ENCODE measurements around the gene ZNF85. TPM values are rescaled to one million over a fixed set of nuclear protein-coding genes. Genes with fewer than 3 reads are reported as not detected.
A peak's percentile ranks its signal among the peaks of the same experiment; 100 is the strongest.
"Not testable (repeated sequence)": the region's sequence is repeated elsewhere in the genome, so short reads cannot be mapped to it uniquely, and the experiment has no call there.

Gene ZNF85
- 8.7 TPM for polyA plus RNA-seq (ENCODE audit: insufficient read length)

DNA sequence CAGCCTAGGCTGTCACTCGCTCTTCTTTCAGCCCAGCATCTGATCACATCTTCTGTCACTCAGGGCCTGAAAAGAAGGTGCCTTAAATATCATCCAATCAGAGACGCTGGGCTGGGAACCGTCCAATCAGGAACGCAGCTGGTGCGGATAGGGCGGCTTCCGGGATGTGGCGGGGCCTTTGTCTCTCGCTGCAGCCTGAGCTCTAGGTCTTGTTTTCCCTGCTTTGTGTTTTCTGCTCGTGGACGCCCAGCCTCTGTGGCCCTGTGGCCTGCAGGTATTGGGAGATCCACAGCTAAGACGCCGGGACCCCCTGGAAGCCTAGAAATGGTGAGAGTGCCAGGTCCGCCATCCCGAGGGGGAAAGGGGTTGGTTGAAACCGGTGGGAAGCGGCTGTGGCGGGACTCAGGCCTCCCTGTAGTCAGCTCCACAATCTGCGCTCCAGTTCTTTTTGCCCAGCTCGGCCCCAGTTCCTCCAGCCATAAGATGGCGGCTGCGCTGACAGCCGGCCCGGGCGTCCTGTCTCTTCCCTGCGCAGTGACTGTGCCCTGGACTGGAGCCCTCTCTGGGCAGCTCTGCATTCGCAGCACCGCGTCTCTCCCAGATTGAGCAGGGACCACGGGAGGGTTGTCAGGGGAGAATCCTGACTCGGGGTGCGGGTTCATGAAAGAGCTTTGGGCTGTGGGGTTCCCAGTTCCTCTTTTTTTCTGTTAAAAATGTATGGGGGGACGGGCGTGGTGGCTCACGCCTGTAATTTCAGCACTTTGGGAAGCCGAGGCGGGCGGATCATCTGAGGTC lies at the start of gene ZNF85:
Gene ZNF85, plus strand, starts transcription at position 175 of the 795 bp plus-strand sequence. Its CDS starts 150 bp downstream, at position 325.
- peak; percentile 93 for DNase-seq

- DNase-seq = no peak
Measured at GRCh38 chr19:20879501-20879900, 43.5 kb upstream of the ZNF85 start.

GRCh38 chr19:20912973-20913372 lies 10.1 kb upstream of the ZNF85 start:
- no peak for DNase-seq

- no peak for DNase-seq
Measured at GRCh38 chr19:20925481-20925880, 2.4 kb downstream of the ZNF85 start.

DNA sequence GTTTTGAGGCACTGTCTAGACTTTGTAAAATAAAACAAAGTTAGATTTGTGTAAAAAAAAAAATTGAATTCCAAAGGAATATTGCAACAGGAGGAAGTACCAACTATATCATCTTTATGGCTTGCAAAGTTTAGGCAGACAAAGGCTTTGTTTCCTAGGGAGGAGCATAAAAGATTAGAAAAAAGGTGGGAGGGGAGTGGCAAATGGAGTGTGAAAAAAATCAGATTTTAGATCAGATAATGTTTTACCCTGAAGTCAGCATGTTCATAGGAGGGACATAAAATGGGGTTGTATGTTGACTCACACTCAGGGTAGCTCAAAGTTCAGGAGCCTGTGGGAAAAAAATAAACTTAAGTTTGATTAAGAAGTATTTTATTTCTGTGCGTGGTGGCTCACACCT lies 3.7 kb downstream of the ZNF85 start:
- no peak for DNase-seq

DNA sequence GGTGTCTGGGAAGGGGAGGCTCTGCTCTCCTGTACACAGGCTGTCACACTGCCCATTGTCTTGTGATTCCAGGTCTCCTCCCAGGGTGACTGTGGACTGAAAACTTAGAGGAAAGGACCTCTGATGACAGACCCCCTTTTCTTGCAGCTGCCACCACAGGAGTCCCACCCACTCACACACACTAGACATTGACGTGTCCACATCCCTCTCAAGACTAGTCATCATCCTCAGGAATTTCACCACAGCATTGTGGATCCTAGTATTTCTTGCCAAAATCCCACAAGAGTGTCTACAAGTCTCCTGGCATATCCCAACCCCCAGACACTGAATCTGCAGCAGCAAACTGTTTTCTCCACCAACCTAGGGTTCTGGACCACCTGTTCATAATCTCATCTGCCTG lies 5.3 kb downstream of the ZNF85 start:
- no peak for DNase-seq

DNA sequence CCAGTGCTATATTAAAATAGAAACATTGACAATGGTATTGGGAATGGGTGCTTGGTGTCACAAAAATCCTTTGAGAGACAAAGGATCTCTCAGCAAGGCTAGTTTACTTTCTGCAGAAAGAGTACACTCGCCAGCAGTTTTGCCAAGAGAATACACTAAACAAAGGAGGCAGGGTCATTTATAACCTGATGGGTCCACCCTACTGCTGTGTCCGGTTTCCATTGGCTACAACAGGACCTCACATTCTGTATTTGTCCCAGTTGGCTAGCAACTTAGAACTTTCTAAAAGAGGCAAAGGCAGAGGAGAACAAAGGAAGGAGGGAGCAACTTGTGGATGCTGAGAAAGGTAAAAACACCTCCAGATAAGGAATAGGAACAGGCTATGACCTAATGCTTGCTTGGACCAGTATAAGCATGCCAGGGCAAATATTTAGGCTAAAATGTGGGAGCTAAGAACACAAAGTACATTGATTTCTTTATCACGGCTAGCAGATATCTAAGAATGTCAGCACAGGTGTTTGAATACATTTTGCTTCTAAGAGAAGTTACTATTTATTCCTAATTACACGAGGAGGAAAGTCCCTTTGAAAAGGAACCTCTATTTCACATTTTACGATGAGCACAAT lies 13.4 kb downstream of the ZNF85 start:
- DNase-seq = not testable (repeated sequence)

DNA sequence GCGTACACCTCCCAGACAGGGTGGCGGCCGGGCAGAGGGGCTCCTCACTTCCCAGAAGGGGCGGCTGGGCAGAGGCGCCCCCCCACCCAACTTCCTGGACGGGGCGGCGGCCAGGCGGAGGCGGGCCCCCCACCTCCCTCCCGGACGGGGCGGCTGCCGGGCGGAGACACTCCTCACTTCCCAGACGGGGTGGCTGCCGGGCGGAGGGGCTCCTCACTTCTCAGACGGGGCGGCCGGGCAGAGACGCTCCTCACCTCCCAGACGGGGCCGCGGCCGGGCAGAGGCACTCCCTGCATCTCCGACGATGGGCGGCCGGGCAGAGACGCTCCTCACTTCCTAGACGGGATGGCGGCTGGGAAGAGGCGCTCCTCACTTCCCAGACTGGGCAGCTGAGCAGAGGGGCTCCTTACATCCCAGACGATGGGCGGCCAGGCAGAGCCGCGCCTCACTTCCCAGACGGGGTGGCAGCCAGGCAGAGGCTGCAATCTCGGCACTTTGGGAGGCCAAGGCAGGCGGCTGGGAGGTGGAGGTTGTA lies 29.6 kb downstream of the ZNF85 start:
- DNase-seq = not testable (repeated sequence)

DNA sequence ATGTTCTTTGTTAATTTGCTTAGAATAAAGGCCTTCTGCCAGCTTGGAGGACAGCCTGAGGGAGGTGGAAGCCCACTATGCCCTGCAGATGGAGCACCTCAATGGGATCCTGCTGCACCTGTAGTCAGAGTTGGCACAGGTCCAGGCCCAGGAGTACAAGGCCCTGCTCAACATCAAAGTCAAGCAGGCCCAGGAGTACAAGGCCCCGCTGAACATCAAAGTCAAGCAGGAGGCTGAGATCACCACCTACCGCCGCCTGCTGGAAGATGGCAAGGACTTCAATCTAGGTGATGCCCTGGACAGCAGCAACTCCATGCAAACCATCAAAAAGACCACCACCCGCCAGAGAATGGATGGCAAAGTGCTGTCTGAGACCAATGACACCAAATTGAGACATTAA lies 41.7 kb downstream of the ZNF85 start:
- DNase-seq = no peak

DNA sequence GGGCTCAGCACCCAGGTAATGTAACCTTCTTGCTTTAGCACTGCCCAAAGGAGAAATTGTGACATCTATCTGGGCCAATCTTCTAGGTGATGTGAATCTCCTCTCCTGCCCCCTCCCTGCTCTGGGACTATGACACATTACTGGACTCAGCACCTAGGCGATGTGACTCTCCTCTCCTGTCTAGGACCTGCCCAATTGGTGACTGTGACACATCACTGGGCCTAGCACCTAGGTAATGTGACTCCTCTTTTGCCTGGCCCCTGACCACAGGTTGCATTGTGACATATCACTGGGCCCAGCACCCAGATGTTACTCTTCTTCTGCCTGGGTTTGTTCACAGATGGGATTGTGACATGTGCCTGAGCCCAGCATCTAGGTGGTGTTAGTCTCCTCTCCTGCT lies 45.0 kb downstream of the ZNF85 start:
- DNase-seq = no peak

GRCh38 chr19:20969498-20969897 lies 46.4 kb downstream of the ZNF85 start:
- no peak for DNase-seq

DNA sequence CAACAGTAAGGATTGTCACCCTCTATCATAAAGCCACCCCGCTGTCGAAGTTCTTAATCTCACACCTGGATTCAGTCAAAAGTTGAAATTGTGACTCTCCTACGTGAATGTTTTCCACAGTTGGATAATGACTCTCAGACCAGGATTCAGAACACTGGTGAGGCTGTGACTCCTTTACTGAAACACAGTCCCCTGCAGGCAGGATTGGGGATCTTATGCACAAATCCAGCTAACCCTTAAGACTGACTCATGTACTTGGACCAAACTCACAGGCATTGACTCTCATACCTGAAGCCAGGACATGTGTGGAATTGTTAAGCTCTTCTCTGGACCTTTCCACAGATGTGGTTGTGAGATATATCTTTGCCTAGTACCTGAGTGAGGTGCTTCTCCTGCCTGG lies 46.8 kb downstream of the ZNF85 start:
- DNase-seq = no peak

GRCh38 chr19:20992788-20993187 lies 69.7 kb downstream of the ZNF85 start:
- DNase-seq = not testable (repeated sequence)

GRCh38 chr19:20999731-21000352 lies 76.8 kb downstream of the ZNF85 start:
- DNase-seq = peak; percentile 94

Other genes starting within 250 kb of the ZNF85 start
- gene ZNF66, start 146.9 kb upstream of the ZNF85 start, polyA plus RNA-seq (ENCODE audit: insufficient read length) = 3.3 TPM
- 5.7 TPM for gene ZNF430, start 97.4 kb downstream of the ZNF85 start, polyA plus RNA-seq (ENCODE audit: insufficient read length)
- 12.1 TPM for gene ZNF714, start 159.0 kb downstream of the ZNF85 start, polyA plus RNA-seq (ENCODE audit: insufficient read length)
- 24.4 TPM for gene ZNF431, start 218.8 kb downstream of the ZNF85 start, polyA plus RNA-seq (ENCODE audit: insufficient read length)

All from hindlimb muscle (tissue), 1 donor.